B cell (primary cell): ENCODE data around the gene PAFAH1B2. TPM values are rescaled to one million over a fixed set of nuclear protein-coding genes. Genes with fewer than 3 reads are reported as not detected.

Experiments used
- ATAC-seq: fragments of 200-7000 bp; cut with Tn5 transposase; one replicate; pipeline ENCODE4 v1.10.0; 2021; ENCODE audit warnings: low read depth, mild to moderate bottlenecking, moderate number of reproducible peaks, moderate library complexity
- CTCF ChIA-PET: fragments of 350-600 bp; sonication (Branson Sonifier 250); formaldehyde crosslinking; loops from one replicate; lab custom pipeline; 2021; ENCODE audit warnings: antibody characterized with exemption, inconsistent platforms; lab: Charles Lee
- POLR2A ChIA-PET: fragments of 350-600 bp; sonication (Branson Sonifier 250); formaldehyde crosslinking; loops from one replicate; lab custom pipeline; 2021; ENCODE audit warnings: antibody characterized with exemption; lab: Charles Lee
- DNase-seq: peaks from one replicate; pipeline ENCODE4 v3.0.0; 2013
- H2AFZ ChIP-seq: 2 replicates; pipeline ENCODE4 v1.6.1; 2012; ENCODE audit warnings: mild to moderate bottlenecking, low read depth, low read length; ENCODE audit not compliant: insufficient read depth, poor library complexity, severe bottlenecking
- H3K27ac ChIP-seq, 2 donors: 1 replicate in 1 of 2; 2 replicates in 1 of 2; pipeline ENCODE4 v1.5.1; 2012 to 2013; ENCODE audit warnings: low read length in 2 of 2, mild to moderate bottlenecking in 2 of 2, moderate library complexity in 1 of 2
- H3K27me3 ChIP-seq, 4 experiments: fragments of 200-600 bp in 1 of 4; sonication (generic) in 1 of 4; replicated peaks in 1 of 4; 1 replicate in 2 of 4; 2 replicates in 2 of 4; pipeline versions ENCODE4 v1.6.1 to v1.7.0; 2013 to 2016; ENCODE audit warnings: low read length in 3 of 4, mild to moderate bottlenecking in 2 of 4, mixed read lengths in 1 of 4, moderate library complexity in 1 of 4; ENCODE audit not compliant: insufficient read depth in 4 of 4, control insufficient read depth in 3 of 4; ENCODE audit errors: control extremely low read depth in 1 of 4
- H3K36me3 ChIP-seq, 2 experiments: replicated peaks in 1 of 2; 1 replicate in 1 of 2; 2 replicates in 1 of 2; pipeline versions ENCODE4 v1.6.1 to v1.7.1; 2013; ENCODE audit warnings: low read length in 1 of 2; ENCODE audit not compliant: insufficient read depth in 2 of 2, control insufficient read depth in 1 of 2; ENCODE audit errors: control extremely low read depth in 1 of 2, extremely low read depth in 1 of 2
- H3K4me1 ChIP-seq, 2 donors: fragments of 200-600 bp in 1 of 2; sonication (generic) in 1 of 2; 1 replicate in 1 of 2; 2 replicates in 1 of 2; pipeline versions ENCODE4 v1.5.1 to v1.6.1; 2013 to 2017; ENCODE audit warnings: low read length in 2 of 2; ENCODE audit not compliant: control insufficient read depth in 2 of 2, insufficient read depth in 2 of 2
- H3K4me2 ChIP-seq: replicated peaks from 2 replicates; pipeline ENCODE3; 2012; ENCODE audit warnings: mild to moderate bottlenecking, low read depth, low read length; ENCODE audit not compliant: poor library complexity, severe bottlenecking
- H3K4me3 ChIP-seq, 5 experiments: fragments of 200-600 bp in 1 of 5; sonication (generic) in 1 of 5; 1 replicate in 3 of 5; 2 replicates in 2 of 5; pipeline versions ENCODE4 v1.5.1 to v1.7.0; 2011 to 2016; ENCODE audit warnings: low read length in 4 of 5, mild to moderate bottlenecking in 4 of 5, low read depth in 2 of 5, control low read depth in 1 of 5, moderate library complexity in 1 of 5; ENCODE audit not compliant: insufficient read depth in 1 of 5; ENCODE audit errors: control extremely low read depth in 1 of 5, extremely low read depth in 1 of 5
- H3K79me2 ChIP-seq: fragments of 200-600 bp; sonication (generic); one replicate; pipeline ENCODE4 v1.6.0; 2016; ENCODE audit warnings: low read length; ENCODE audit not compliant: control insufficient read depth, insufficient read depth
- H3K9ac ChIP-seq: fragments of 200-600 bp; sonication (generic); 2 replicates; pipeline ENCODE4 v1.6.1; 2017; ENCODE audit warnings: mild to moderate bottlenecking, low read length, moderate library complexity
- H3K9me3 ChIP-seq, 3 donors: one replicate each; pipeline versions ENCODE4 v1.6.1 to v1.7.1; 2013; ENCODE audit warnings: low read length in 2 of 3; ENCODE audit not compliant: control insufficient read depth in 2 of 3, insufficient read depth in 1 of 3; ENCODE audit errors: control extremely low read depth in 1 of 3
- H4K20me1 ChIP-seq: 2 replicates; pipeline ENCODE4 v1.6.0; 2012; ENCODE audit warnings: mild to moderate bottlenecking, low read length; ENCODE audit not compliant: insufficient read depth, control insufficient read depth, poor library complexity, severe bottlenecking
- H3K27ac Mint-ChIP-seq: one replicate; pipeline ENCODE4 v1.8.0; 2021; ENCODE audit warnings: mixed read lengths
- H3K27me3 Mint-ChIP-seq: one replicate; pipeline ENCODE4 v1.8.0; 2021; ENCODE audit warnings: mixed read lengths
- H3K4me1 Mint-ChIP-seq: one replicate; pipeline ENCODE4 v1.8.0; 2021; ENCODE audit warnings: mixed read lengths
- H3K4me3 Mint-ChIP-seq: one replicate; pipeline ENCODE4 v1.8.0; 2021; ENCODE audit warnings: mixed read lengths
- H3K9me3 Mint-ChIP-seq: one replicate; pipeline ENCODE4 v1.8.0; 2022; ENCODE audit warnings: mixed read lengths; ENCODE audit not compliant: insufficient read depth
- EZH2 ChIP-seq: IDR thresholded peaks from 2 replicates; pipeline ENCODE4 v1.6.1; 2012; ENCODE audit warnings: borderline replicate concordance, low read depth, mild to moderate bottlenecking, moderate library complexity, low read length; ENCODE audit not compliant: insufficient read depth, poor library complexity, severe bottlenecking
- WGBS: methylation state at CpG from one replicate; pipeline ENCODE4 v1.1.5; 2013; ENCODE audit warnings: missing lambda C conversion rate; ENCODE audit not compliant: insufficient coverage; 5-methylcytosine and 5-hydroxymethylcytosine counted together
- intact Hi-C: fragments of 100-400 bp; cut with micrococcal nuclease; formaldehyde crosslinking; loops from one replicate; pipeline ENCODE4 v1.10.0; 2022
- polyA plus RNA-seq: library from polyadenylated mRNA; depleted of rRNA; stranded (reverse); fragments of >200 nt; gene quantifications from 2 replicates; pipeline ENCODE4 v1.2.3, GENCODE V29; 2012
- total RNA-seq, 2 donors: library from RNA; stranded (reverse); fragments of 120-200 nt in 1 of 2; gene quantifications; 1 replicate in 1 of 2; 2 replicates in 1 of 2; pipeline versions ENCODE4 v1.2.3 to v1.2.4, GENCODE V29; 2013 to 2022
- TF ChIP-seq, protein P1 (sequence below): fragments of 200-600 bp; IDR thresholded peaks from one replicate; pipeline ENCODE4 v1.8.0; 2022; ENCODE audit warnings: antibody characterized with exemption, mild to moderate bottlenecking

PAFAH1B2 gene
- total and polyA plus RNA-seq, 2 donors (not counting 1 experiment from before 2014, with no cell fraction given), result 10.7 to 103 TPM

DNA sequence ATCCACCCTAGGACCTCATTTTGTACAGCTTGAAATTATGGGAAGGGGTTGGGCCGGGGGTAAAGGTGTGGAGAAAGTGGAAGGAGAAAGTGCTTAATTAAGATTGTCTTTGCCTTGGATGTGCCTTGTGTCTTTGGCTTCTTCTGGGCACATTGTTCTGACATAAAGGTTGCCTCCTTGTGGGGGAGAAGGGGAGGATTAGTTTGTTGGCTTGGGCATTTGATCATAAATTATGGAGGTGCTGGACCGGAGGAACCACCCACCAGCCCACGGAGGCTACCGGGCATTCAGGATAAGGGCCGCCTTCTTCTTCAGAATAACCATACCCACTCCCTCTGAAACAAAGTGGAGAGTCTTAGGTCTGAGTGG is 1.3 kb downstream of the PAFAH1B2 start:
- DNase-seq (no peak), ATAC-seq (no peak)
- TF ChIP-seq EZH2, result no peak
- TF ChIP-seq, protein P1, sequence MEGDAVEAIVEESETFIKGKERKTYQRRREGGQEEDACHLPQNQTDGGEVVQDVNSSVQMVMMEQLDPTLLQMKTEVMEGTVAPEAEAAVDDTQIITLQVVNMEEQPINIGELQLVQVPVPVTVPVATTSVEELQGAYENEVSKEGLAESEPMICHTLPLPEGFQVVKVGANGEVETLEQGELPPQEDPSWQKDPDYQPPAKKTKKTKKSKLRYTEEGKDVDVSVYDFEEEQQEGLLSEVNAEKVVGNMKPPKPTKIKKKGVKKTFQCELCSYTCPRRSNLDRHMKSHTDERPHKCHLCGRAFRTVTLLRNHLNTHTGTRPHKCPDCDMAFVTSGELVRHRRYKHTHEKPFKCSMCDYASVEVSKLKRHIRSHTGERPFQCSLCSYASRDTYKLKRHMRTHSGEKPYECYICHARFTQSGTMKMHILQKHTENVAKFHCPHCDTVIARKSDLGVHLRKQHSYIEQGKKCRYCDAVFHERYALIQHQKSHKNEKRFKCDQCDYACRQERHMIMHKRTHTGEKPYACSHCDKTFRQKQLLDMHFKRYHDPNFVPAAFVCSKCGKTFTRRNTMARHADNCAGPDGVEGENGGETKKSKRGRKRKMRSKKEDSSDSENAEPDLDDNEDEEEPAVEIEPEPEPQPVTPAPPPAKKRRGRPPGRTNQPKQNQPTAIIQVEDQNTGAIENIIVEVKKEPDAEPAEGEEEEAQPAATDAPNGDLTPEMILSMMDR, result peak; percentile 39
- 0% methylated on average over 1 of the region's 5 CpGs for WGBS
- peak overlapping the region; percentile 98 for H3K27ac Mint-ChIP-seq
- H3K9ac ChIP-seq, result peak overlapping the region; percentile 83
- peaks cover 20 to 25% of the 10 kb centered on the region in 2 donors for H3K4me1 ChIP-seq
- peaks cover 42% of the 10 kb centered on the region for H3K4me1 Mint-ChIP-seq
- peak overlapping the region; percentile 86 for H3K4me2 ChIP-seq
- H3K4me3 Mint-ChIP-seq, result peak overlapping the region; percentile 95
- peak overlapping the region; percentile 78 to 88 (median 82) for H3K4me3 ChIP-seq
- H2AFZ ChIP-seq, result peak overlapping the region; percentile 92
- H3K27me3 ChIP-seq, result no peaks in the 10 kb centered on the region
- H3K9me3 ChIP-seq, result no peaks in the 10 kb centered on the region
- H3K9me3 Mint-ChIP-seq, result no peaks in the 10 kb centered on the region
- peaks cover 0 to 25% of the 10 kb centered on the region in 2 experiments for H3K36me3 ChIP-seq
- ChIA-PET CTCF (interaction anchor here (1.0 to 4.0 kb wide), 9 partner anchors 31 to 358 kb away, joined by 3 to 38 read pairs (median 5); partner anchors contain the start of genes PCSK7, RNF214, SIDT2 and ZPR1), POLR2A (interaction anchor here (0.5 to 3.4 kb wide), 11 partner anchors 9 to 1852 kb away, joined by 3 to 34 read pairs (median 4); partner anchors contain the start of genes CENATAC, CEP164, SIDT2 and SIK3)
- H3K27ac ChIP-seq, result peak overlapping the region; percentile 80 to 87
- peaks cover 51% of the 10 kb centered on the region for H4K20me1 ChIP-seq
- intact Hi-C loops, result loop anchor here (10.0 kb wide), 1 partner anchor 179 kb away; the partner anchor contains the start of gene CEP164
- H3K79me2 ChIP-seq, result peaks cover 68% of the 10 kb centered on the region
- H3K27me3 Mint-ChIP-seq, result no peaks in the 10 kb centered on the region

DNA sequence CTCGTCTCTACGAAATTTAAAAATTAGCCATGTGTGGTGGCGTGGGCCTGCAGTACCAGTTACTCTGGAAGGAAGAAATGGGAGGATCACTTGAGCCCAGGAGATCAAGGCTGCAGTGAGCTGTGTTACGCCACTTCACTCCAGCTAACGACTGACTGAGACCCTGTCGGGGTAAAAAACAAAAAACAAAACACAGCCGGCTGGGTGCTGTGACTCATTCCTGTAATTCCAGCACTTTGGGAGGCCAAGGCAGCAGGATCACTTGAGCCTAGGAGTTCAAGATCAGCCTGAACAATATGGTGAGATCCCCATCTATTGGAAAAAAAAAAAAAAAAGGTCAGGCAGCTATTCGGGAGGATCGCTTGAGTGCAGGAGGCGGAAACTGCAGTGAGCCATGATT is 2.4 kb downstream of the PAFAH1B2 start:
- Histone ChIP-seq H4K20me1 (peaks cover 54% of the 10 kb centered on the region), H3K4me2 (peak overlapping the region; percentile 86), H3K27me3 (no peaks in the 10 kb centered on the region), H3K9ac (no peak overlapping the region), H2AFZ (no peak overlapping the region), H3K4me3 (no peak overlapping the region), H3K4me1 (peaks cover 20 to 25% of the 10 kb centered on the region in 2 donors), H3K36me3 (peaks cover 0 to 25% of the 10 kb centered on the region in 2 experiments), H3K27ac (peak overlapping the region in 1 of 2 donors; percentile 7), H3K9me3 (no peaks in the 10 kb centered on the region), H3K79me2 (peaks cover 80% of the 10 kb centered on the region)
- intact Hi-C loops, result loop anchor here (10.0 kb wide), 1 partner anchor 178 kb away; the partner anchor contains the start of gene CEP164
- H3K4me3 Mint-ChIP-seq, result peak overlapping the region; percentile 95
- no peaks in the 10 kb centered on the region for H3K27me3 Mint-ChIP-seq
- no peaks in the 10 kb centered on the region for H3K9me3 Mint-ChIP-seq
- ATAC-seq, result no peak
- TF ChIP-seq EZH2, result no peak
- TF ChIP-seq, protein P1, result no peak
- ChIA-PET CTCF (interaction anchor here (0.6 to 4.0 kb wide), 4 partner anchors 33 to 376 kb away, joined by 3 to 38 read pairs (median 4); partner anchors contain the start of gene SIDT2), POLR2A (interaction anchor here (0.6 kb wide), 2 partner anchors 19 to 1414 kb away, joined by 3 to 7 read pairs; no protein-coding TSS in a partner anchor)
- H3K27ac Mint-ChIP-seq, result peak overlapping the region; percentile 46
- 91% methylated on average over 7 of the region's 10 CpGs for WGBS
- H3K4me1 Mint-ChIP-seq, result peaks cover 50% of the 10 kb centered on the region
- no peak for DNase-seq
